NCI-H226 (cell line): ENCODE results near the gene DGKE.

Experiments used
- DNase-seq: peaks from one replicate; pipeline ENCODE4 v3.0.0-alpha.2; 2015

The DGKE gene

GRCh38 chr17:56833809-56834379 lies at the start of gene DGKE, which contains the start of gene C17orf67:
TSS of gene DGKE (plus strand) at chr17:56834151. CDS start at chr17:56834796, 645 bp downstream.
TSS of gene C17orf67 (minus strand) at chr17:56833920. CDS start at chr17:56815810, 18,110 bp downstream.
- peak; percentile 82 for DNase-seq

- peak; percentile 59 for DNase-seq
These were observed 48.5 kb upstream of the DGKE start for GRCh38 chr17:56785405-56785804.

- no peak for DNase-seq
These were observed 47.8 kb upstream of the DGKE start for GRCh38 chr17:56785997-56786680.

- peak; percentile 94 for DNase-seq
These were observed 46.9 kb upstream of the DGKE start for GRCh38 chr17:56786989-56787482.

- no peak for DNase-seq
These were observed 41.7 kb upstream of the DGKE start for GRCh38 chr17:56792267-56792666.

GRCh38 chr17:56793531-56793930 lies 40.4 kb upstream of the DGKE start:
- DNase-seq: no peak

- DNase-seq: no peak
These were observed 40.0 kb upstream of the DGKE start for GRCh38 chr17:56793957-56794356.

GRCh38 chr17:56795221-56795865 lies 38.6 kb upstream of the DGKE start:
- no peak for DNase-seq

- DNase-seq: no peak
These were observed 37.4 kb upstream of the DGKE start for GRCh38 chr17:56796536-56796935.

- DNase-seq: peak; percentile 51
These were observed 35.0 kb upstream of the DGKE start for GRCh38 chr17:56798916-56799315.

- DNase-seq: no peak
These were observed 32.3 kb upstream of the DGKE start for GRCh38 chr17:56801459-56802178.

GRCh38 chr17:56803071-56803470 lies 30.9 kb upstream of the DGKE start:
- no peak for DNase-seq

GRCh38 chr17:56804454-56804853 lies 29.5 kb upstream of the DGKE start:
- DNase-seq: no peak

- DNase-seq: no peak
These were observed 27.0 kb upstream of the DGKE start for GRCh38 chr17:56806949-56807348.

GRCh38 chr17:56807723-56808122 lies 26.2 kb upstream of the DGKE start:
- no peak for DNase-seq

GRCh38 chr17:56808503-56808902 lies 25.4 kb upstream of the DGKE start:
- DNase-seq: no peak

GRCh38 chr17:56809106-56809819 lies 24.7 kb upstream of the DGKE start:
- no peak for DNase-seq

- no peak for DNase-seq
These were observed 24.2 kb upstream of the DGKE start for GRCh38 chr17:56809820-56810179.

- DNase-seq: no peak
These were observed 23.6 kb upstream of the DGKE start for GRCh38 chr17:56810343-56810742.

GRCh38 chr17:56810891-56811775 lies 22.8 kb upstream of the DGKE start:
- DNase-seq: no peak

GRCh38 chr17:56812901-56813388 lies 21.0 kb upstream of the DGKE start:
- DNase-seq: no peak

- DNase-seq: no peak
These were observed 18.2 kb upstream of the DGKE start for GRCh38 chr17:56815711-56816110.
